Central memory CD8-positive, alpha-beta T cell (primary cell): ENCODE measurements around the gene KRTAP9-1.
"Not testable (repeated sequence)": the region's sequence is repeated elsewhere in the genome, so short reads cannot be mapped to it uniquely, and the experiment has no call there.

Source experiments
- ATAC-seq: fragments of 150-1000 bp; cut with Tn5 transposase; replicated peaks from 2 replicates; pipeline ENCODE4 v1.10.0; 2022; ENCODE audit warnings: mild to moderate bottlenecking, moderate FRiP score, moderate number of reproducible peaks; ENCODE audit not compliant: poor library complexity, severe bottlenecking; ENCODE audit errors: extremely low read depth
- DNase-seq, 2 donors: peaks; one replicate each; pipeline ENCODE4 v3.0.0; 2021; ENCODE audit warnings: low spot score in 2 of 2
- H3K27ac Mint-ChIP-seq: one replicate; pipeline ENCODE4 v1.8.0; 2022; ENCODE audit warnings: low read depth, mild to moderate bottlenecking, moderate library complexity, mixed read lengths
- H3K27me3 Mint-ChIP-seq: one replicate; pipeline ENCODE4 v1.8.0; 2022; ENCODE audit warnings: mixed read lengths
- H3K36me3 Mint-ChIP-seq: one replicate; pipeline ENCODE4 v1.8.0; 2022; ENCODE audit warnings: mild to moderate bottlenecking, moderate library complexity, mixed read lengths; ENCODE audit not compliant: insufficient read depth
- H3K4me1 Mint-ChIP-seq: one replicate; pipeline ENCODE4 v1.8.0; 2022; ENCODE audit warnings: mixed read lengths
- H3K4me3 Mint-ChIP-seq: one replicate; pipeline ENCODE4 v1.8.0; 2022; ENCODE audit warnings: mild to moderate bottlenecking, moderate library complexity, mixed read lengths
- H3K9me3 Mint-ChIP-seq: one replicate; pipeline ENCODE4 v1.8.0; 2022; ENCODE audit warnings: mixed read lengths

The KRTAP9-1 gene

GRCh38 chr17:41237116-41237515, 47.4 kb downstream of the KRTAP9-1 start:
- DNase-seq, H3K36me3 Mint-ChIP-seq, ATAC-seq, H3K9me3 Mint-ChIP-seq, H3K4me3 Mint-ChIP-seq, H3K4me1 Mint-ChIP-seq, H3K27ac Mint-ChIP-seq: not testable (repeated sequence)
- peaks cover 60% of the 10 kb centered on the region for H3K27me3 Mint-ChIP-seq

- H3K27me3 Mint-ChIP-seq = peaks cover 56% of the 10 kb centered on the region
- H3K36me3 Mint-ChIP-seq, H3K9me3 Mint-ChIP-seq, ATAC-seq, H3K27ac Mint-ChIP-seq, H3K4me1 Mint-ChIP-seq, H3K4me3 Mint-ChIP-seq, DNase-seq: not testable (repeated sequence)
Observed at GRCh38 chr17:41237949-41238437, 48.3 kb downstream of the KRTAP9-1 start, which contains the start of gene KRTAP9-8. TSS of gene KRTAP9-8 (plus strand) at chr17:41237999. CDS start at chr17:41238052, 53 bp downstream.
